ENCODE data around the gene HSPG2.

Gene HSPG2

DNA sequence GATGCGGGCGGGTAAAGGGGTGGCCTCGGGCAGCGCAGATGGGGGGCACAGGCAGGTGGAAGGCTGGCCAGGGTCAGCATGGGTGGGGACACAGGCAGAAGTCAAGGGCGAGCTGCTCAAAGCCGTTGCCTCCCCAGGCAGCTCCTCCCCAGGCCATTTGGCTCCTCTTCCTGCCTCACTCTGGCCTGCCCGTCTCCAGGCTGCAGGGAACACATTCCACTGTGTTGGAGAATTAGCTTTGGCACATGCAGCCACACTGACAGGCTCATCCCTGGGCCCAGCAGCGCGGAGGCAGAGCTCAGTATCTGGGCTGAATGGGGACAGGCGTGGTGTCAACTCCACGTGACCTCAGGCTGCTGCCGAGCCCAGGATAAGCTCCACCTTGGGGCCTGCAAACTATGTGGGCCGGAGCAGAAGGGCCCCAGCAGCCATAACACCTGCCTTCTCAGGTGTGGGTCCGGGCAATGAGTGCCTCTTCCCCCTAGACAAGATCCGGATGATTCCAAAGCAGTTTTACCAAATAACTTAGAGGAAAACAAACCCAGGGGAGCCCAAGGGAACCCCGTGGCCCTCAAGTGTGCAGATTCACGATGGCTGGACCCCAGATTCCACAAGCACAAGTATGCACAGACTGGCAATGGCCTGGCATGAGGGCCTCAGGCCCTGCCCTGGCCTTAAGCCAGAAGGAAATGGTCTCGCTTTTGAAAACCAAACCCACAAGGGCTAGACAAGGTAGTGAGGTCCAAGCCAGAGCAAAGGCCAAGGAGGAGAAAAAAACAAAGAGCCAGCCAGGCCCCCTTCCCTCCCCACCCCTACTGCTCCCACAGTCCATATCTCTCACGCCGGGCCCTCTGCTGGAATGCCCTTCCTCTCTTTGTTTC lies 40.2 kb downstream of the HSPG2 start:
- no peak for DNase-seq (ENCODE audit: low spot score)
- TF ChIP-seq, protein P1, sequence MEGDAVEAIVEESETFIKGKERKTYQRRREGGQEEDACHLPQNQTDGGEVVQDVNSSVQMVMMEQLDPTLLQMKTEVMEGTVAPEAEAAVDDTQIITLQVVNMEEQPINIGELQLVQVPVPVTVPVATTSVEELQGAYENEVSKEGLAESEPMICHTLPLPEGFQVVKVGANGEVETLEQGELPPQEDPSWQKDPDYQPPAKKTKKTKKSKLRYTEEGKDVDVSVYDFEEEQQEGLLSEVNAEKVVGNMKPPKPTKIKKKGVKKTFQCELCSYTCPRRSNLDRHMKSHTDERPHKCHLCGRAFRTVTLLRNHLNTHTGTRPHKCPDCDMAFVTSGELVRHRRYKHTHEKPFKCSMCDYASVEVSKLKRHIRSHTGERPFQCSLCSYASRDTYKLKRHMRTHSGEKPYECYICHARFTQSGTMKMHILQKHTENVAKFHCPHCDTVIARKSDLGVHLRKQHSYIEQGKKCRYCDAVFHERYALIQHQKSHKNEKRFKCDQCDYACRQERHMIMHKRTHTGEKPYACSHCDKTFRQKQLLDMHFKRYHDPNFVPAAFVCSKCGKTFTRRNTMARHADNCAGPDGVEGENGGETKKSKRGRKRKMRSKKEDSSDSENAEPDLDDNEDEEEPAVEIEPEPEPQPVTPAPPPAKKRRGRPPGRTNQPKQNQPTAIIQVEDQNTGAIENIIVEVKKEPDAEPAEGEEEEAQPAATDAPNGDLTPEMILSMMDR (IDR thresholded peaks at IDR 0.05; ENCODE audit: extremely low read depth, insufficient read depth, missing control alignments) = no peak
- in situ Hi-C loops (cut with MboI; ENCODE audit: low pct_unique_long_range_greater_than_20kb, low sequenced_read_pairs, unreplicated experiment) = no loop called here

DNA sequence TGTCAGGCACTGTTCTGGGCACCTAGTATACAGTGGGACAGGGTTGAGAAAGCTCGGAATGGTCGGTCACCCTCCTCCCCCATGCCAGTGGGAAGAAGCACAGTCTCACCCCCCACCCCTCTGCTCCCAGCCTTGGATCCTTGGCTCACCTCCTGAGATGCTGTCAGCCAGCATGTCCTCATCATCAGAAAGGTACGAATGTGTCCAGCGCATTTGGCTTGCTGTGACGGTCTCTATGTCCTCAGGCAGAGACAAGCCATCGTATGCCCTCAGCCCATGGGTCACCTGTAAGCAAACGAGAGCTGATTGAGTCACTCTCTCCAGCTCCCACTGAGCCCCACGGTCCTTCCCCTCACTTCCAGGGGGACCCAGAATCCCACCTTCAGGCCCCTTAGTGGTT lies 41.1 kb downstream of the HSPG2 start:
- DNase-seq (ENCODE audit: low spot score) = no peak
- TF ChIP-seq, protein P1 (IDR thresholded peaks at IDR 0.05; ENCODE audit: extremely low read depth, insufficient read depth, missing control alignments) = no peak
- in situ Hi-C loops (cut with MboI; ENCODE audit: low pct_unique_long_range_greater_than_20kb, low sequenced_read_pairs, unreplicated experiment) = no loop called here

DNA sequence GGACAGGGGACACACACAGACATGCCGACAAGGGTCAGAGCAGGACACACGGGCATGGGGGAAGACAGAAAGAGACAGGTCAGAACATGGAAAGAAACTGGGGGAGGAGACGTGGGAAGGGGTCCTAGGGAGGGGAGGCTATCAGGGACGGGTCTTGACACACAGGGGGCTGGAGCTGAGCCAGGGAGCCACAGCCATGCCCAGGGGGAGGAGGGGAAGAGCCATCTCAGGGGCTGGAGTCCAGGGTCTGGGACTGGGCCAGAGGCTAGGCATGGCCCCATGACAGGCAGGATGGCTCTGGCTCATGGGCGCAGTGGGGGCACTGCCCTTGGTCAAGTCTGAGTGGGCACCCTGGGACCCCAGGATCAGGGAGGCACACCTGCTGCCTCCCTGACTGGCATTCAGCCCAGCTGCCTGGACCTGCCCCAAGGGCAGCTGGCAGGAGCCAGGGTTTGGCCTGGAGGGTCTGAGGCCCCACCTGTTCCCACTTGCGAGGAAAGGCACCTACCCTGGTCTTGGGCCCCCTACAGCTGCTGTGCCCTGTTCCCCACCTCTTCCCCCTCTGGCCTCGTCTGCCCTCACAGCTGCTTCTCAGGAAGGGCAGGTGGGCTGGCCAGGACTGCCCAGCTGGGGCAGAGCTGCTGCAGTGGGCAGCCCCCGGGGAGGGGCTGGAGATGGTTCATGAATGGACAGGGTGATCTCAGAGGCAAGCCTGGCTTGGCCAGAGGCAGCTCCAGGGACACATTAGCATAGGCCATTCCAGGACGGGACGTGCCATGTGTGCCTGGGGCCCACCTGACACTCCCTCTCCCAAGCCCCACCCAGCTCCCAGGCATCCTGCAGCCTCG lies 42.9 kb downstream of the HSPG2 start:
- in situ Hi-C loops (cut with MboI; ENCODE audit: low pct_unique_long_range_greater_than_20kb, low sequenced_read_pairs, unreplicated experiment) = no loop called here
- TF ChIP-seq, protein P1 (IDR thresholded peaks at IDR 0.05; ENCODE audit: extremely low read depth, insufficient read depth, missing control alignments) = no peak
- no peak for DNase-seq (ENCODE audit: low spot score)

DNA sequence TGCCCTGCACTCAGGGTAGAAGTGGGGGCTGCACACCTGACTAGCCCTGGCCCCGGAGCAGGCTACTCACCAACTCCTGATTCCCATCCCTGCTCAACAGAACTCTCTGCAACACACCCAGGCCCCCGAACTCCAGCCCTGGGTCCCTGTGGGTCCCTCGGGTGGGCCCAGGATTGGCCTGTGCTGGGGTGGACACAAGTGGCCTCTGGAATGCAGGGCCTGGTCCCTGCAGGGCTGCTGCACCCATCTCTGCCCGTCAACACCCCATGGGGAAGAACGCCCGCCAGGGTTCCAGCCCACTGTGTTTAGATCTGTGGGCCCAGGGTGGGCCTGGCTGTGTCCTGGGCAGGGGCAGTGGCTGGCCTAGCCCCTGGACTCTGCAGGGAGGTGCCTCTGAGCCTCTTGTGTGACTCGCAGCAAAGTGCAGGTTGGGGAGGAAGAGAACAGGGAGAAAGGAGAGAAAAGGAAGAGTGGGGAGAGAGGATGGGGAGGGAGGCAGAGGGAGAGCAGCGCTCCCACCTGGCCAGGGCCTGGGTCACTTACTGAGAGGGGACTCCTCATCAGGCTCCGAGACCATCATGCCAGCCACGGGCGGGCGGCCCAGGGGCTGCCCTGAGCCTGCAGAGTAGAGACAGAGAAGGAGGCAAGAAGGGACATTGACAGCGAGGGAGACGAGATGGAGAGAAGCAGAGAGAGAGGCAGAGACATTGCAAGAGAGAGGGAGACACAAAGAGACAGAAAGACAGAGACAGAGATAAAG lies 43.9 kb downstream of the HSPG2 start:
- DNase-seq (ENCODE audit: low spot score) = no peak
- in situ Hi-C loops (cut with MboI; ENCODE audit: low pct_unique_long_range_greater_than_20kb, low sequenced_read_pairs, unreplicated experiment) = no loop called here
- TF ChIP-seq, protein P1 (IDR thresholded peaks at IDR 0.05; ENCODE audit: extremely low read depth, insufficient read depth, missing control alignments) = no peak

DNA sequence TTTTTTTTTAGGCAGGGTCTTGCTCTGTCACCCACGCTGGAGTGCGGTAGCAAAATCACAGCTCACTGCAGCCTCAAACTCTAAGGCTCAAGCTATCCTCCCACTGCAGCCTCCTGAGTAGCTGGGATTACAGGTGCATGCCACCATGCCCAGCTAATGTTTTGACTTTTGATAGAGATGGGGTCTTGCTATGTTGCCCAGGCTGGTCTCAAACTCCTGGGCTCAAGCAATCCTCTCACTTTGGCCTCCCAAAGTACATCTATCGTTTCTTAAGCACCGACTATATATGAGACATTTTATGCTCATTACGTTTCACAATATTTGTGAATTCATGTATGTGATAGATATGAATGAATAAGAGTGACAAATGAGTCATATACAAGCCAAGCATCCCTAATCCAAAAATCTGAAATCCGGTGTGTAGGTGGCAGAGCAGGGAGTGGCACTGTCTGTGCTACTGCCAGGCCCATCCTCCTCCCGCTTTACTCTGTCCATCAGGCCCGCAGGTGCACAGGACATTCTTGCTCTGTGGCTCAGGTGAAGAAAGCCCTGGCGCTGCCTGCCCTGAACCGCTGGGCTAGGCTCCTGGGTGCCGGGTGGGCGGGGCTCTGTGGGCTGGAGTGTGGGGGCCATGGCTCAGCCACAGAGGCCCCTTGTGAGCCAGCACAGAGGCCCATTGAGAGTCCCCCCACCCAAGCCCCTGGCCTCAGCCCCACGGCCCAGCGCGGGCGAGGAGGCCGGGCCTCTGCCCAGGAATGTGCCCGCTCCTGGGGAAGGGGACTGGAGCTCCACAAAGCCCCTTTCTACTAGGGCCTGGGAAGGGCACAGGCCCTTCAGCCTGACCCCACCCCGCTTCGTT lies 45.3 kb downstream of the HSPG2 start:
- no peak for DNase-seq (ENCODE audit: low spot score)
- TF ChIP-seq, protein P1 (IDR thresholded peaks at IDR 0.05; ENCODE audit: extremely low read depth, insufficient read depth, missing control alignments) = no peak
- in situ Hi-C loops (cut with MboI; ENCODE audit: low pct_unique_long_range_greater_than_20kb, low sequenced_read_pairs, unreplicated experiment) = no loop called here

All from GM13977 (cell line).